Neural progenitor cell (in vitro differentiated cells): ENCODE results near the gene PIGQ.

Source experiments
- CTCF ChIP-seq: fragments of 200-600 bp; sonication (generic); IDR thresholded peaks from 2 replicates; pipeline ENCODE4 v1.5.1; 2017; ENCODE audit warnings: antibody characterized with exemption, mild to moderate bottlenecking
- EZH2phosphoT487 ChIP-seq: fragments of 200-600 bp; sonication (generic); IDR thresholded peaks from 2 replicates; pipeline ENCODE4 v1.6.1; 2017; ENCODE audit warnings: antibody characterized with exemption

GRCh38 chr16:553601-554296 lies 16.0 kb upstream of the PIGQ start:
- no peak for TF ChIP-seq CTCF
- TF ChIP-seq EZH2phosphoT487, result no peak
